HUES64 (cell line): ENCODE results near the gene ZAR1L.

Experiments
- H3K27ac ChIP-seq: 2 replicates; pipeline ENCODE4 v1.7.0; 2013; ENCODE audit warnings: low read depth, low read length, inconsistent platforms
- H3K27me3 ChIP-seq: 2 replicates; pipeline ENCODE4 v1.6.1; 2013; ENCODE audit warnings: mild to moderate bottlenecking, low read length; ENCODE audit not compliant: insufficient read depth
- H3K36me3 ChIP-seq: 2 replicates; pipeline ENCODE4 v1.6.1; 2013; ENCODE audit warnings: mild to moderate bottlenecking, low read length; ENCODE audit not compliant: insufficient read depth
- H3K4me1 ChIP-seq: 2 replicates; pipeline ENCODE4 v1.6.1; 2013; ENCODE audit warnings: mild to moderate bottlenecking, low read length, moderate library complexity; ENCODE audit not compliant: insufficient read depth
- H3K4me3 ChIP-seq: 2 replicates; pipeline ENCODE4 v1.5.1; 2013; ENCODE audit warnings: mild to moderate bottlenecking, low read length, moderate library complexity
- H3K9ac ChIP-seq: 2 replicates; pipeline ENCODE4 v1.6.1; 2013; ENCODE audit warnings: mild to moderate bottlenecking, low read depth, low read length
- H3K9me3 ChIP-seq: 2 replicates; pipeline ENCODE4 v1.6.1; 2013; ENCODE audit warnings: low read depth, low read length; ENCODE audit not compliant: insufficient read depth
- WGBS: fragments of 150-250, 120-280 bp; methylation state at CpG from one replicate; pipeline ENCODE4 v1.1.7; 2013; ENCODE audit warnings: missing lambda C conversion rate; 5-methylcytosine and 5-hydroxymethylcytosine counted together

ZAR1L gene

GRCh38 chr13:32267836-32268439 lies 47.2 kb downstream of the ZAR1L start:
- Histone ChIP-seq H3K9ac (no peak overlapping the region), H3K27ac (no peak overlapping the region), H3K36me3 (no peaks in the 10 kb centered on the region), H3K4me1 (no peaks in the 10 kb centered on the region), H3K27me3 (no peaks in the 10 kb centered on the region), H3K4me3 (no peak overlapping the region), H3K9me3 (no peaks in the 10 kb centered on the region)
- 81% methylated on average over 7 of the region's 7 CpGs for WGBS

GRCh38 chr13:32266130-32266529 lies 49.0 kb downstream of the ZAR1L start:
- Histone ChIP-seq H3K4me1 (no peaks in the 10 kb centered on the region), H3K9me3 (no peaks in the 10 kb centered on the region), H3K4me3 (no peak overlapping the region), H3K36me3 (no peaks in the 10 kb centered on the region), H3K9ac (no peak overlapping the region), H3K27ac (no peak overlapping the region), H3K27me3 (no peaks in the 10 kb centered on the region)
- 97% methylated on average over 1 of the region's 1 CpG for WGBS

GRCh38 chr13:32265726-32266125 lies 49.4 kb downstream of the ZAR1L start:
- Histone ChIP-seq H3K27me3 (no peaks in the 10 kb centered on the region), H3K9me3 (no peaks in the 10 kb centered on the region), H3K27ac (no peak overlapping the region), H3K36me3 (no peaks in the 10 kb centered on the region), H3K4me1 (no peaks in the 10 kb centered on the region), H3K4me3 (no peak overlapping the region), H3K9ac (no peak overlapping the region)
- WGBS: 87% methylated on average over 2 of the region's 2 CpGs

GRCh38 chr13:32264407-32264806 lies 50.8 kb downstream of the ZAR1L start:
- H3K36me3 ChIP-seq: no peaks in the 10 kb centered on the region
- H3K27ac ChIP-seq: no peak overlapping the region
- no peaks in the 10 kb centered on the region for H3K27me3 ChIP-seq
- H3K9ac ChIP-seq: no peak overlapping the region
- H3K4me1 ChIP-seq: no peaks in the 10 kb centered on the region
- H3K4me3 ChIP-seq: no peak overlapping the region
- no peaks in the 10 kb centered on the region for H3K9me3 ChIP-seq

GRCh38 chr13:32262619-32263018 lies 52.5 kb downstream of the ZAR1L start:
- Histone ChIP-seq H3K4me1 (no peaks in the 10 kb centered on the region), H3K27me3 (no peaks in the 10 kb centered on the region), H3K4me3 (no peak overlapping the region), H3K9ac (no peak overlapping the region), H3K27ac (no peak overlapping the region), H3K36me3 (no peaks in the 10 kb centered on the region), H3K9me3 (no peaks in the 10 kb centered on the region)
- WGBS: 100% methylated on average over 1 of the region's 1 CpG

- Histone ChIP-seq H3K27ac (no peak overlapping the region), H3K27me3 (no peaks in the 10 kb centered on the region)
Observed at GRCh38 chr13:32262165-32262564, 53.0 kb downstream of the ZAR1L start.

GRCh38 chr13:32261567-32261966 lies 53.6 kb downstream of the ZAR1L start:
- Histone ChIP-seq H3K9ac (no peak overlapping the region), H3K4me1 (no peaks in the 10 kb centered on the region), H3K27ac (no peak overlapping the region), H3K27me3 (no peaks in the 10 kb centered on the region), H3K4me3 (no peak overlapping the region), H3K9me3 (no peaks in the 10 kb centered on the region), H3K36me3 (no peaks in the 10 kb centered on the region)
- 91% methylated on average over 9 of the region's 9 CpGs for WGBS

More at GRCh38 chr13:32262165-32262564, 53.0 kb downstream of the ZAR1L start:
- WGBS: 74% methylated on average over 2 of the region's 3 CpGs
- Histone ChIP-seq H3K4me1 (no peaks in the 10 kb centered on the region), H3K36me3 (no peaks in the 10 kb centered on the region), H3K9ac (no peak overlapping the region), H3K4me3 (no peak overlapping the region), H3K9me3 (no peaks in the 10 kb centered on the region)

- no peak overlapping the region for H3K9ac ChIP-seq
- H3K27me3 ChIP-seq: no peaks in the 10 kb centered on the region
- no peak overlapping the region for H3K27ac ChIP-seq
- H3K36me3 ChIP-seq: no peaks in the 10 kb centered on the region
- 89% methylated on average over 1 of the region's 1 CpG for WGBS
- H3K9me3 ChIP-seq: no peaks in the 10 kb centered on the region
- no peaks in the 10 kb centered on the region for H3K4me1 ChIP-seq
- H3K4me3 ChIP-seq: no peak overlapping the region
Observed at GRCh38 chr13:32259116-32259515, 56.0 kb downstream of the ZAR1L start.

GRCh38 chr13:32257649-32258048 lies 57.5 kb downstream of the ZAR1L start:
- H3K27ac ChIP-seq: no peak overlapping the region
- H3K4me1 ChIP-seq: no peaks in the 10 kb centered on the region
- H3K27me3 ChIP-seq: no peaks in the 10 kb centered on the region
- no peaks in the 10 kb centered on the region for H3K36me3 ChIP-seq
- H3K9ac ChIP-seq: no peak overlapping the region
- no peak overlapping the region for H3K4me3 ChIP-seq
- no peaks in the 10 kb centered on the region for H3K9me3 ChIP-seq

GRCh38 chr13:32256243-32256642 lies 58.9 kb downstream of the ZAR1L start:
- H3K9ac ChIP-seq: no peak overlapping the region
- 98% methylated on average over 3 of the region's 4 CpGs for WGBS
- H3K4me1 ChIP-seq: no peaks in the 10 kb centered on the region
- H3K27me3 ChIP-seq: no peaks in the 10 kb centered on the region
- no peaks in the 10 kb centered on the region for H3K36me3 ChIP-seq
- H3K4me3 ChIP-seq: no peak overlapping the region
- H3K27ac ChIP-seq: no peak overlapping the region
- H3K9me3 ChIP-seq: no peaks in the 10 kb centered on the region

- no peak overlapping the region for H3K9ac ChIP-seq
- WGBS: 82% methylated on average over 5 of the region's 6 CpGs
- H3K27ac ChIP-seq: no peak overlapping the region
- H3K9me3 ChIP-seq: no peaks in the 10 kb centered on the region
- H3K4me3 ChIP-seq: no peak overlapping the region
- H3K4me1 ChIP-seq: no peaks in the 10 kb centered on the region
- H3K36me3 ChIP-seq: no peaks in the 10 kb centered on the region
- no peaks in the 10 kb centered on the region for H3K27me3 ChIP-seq
Observed at GRCh38 chr13:32255724-32256109, 59.4 kb downstream of the ZAR1L start.
